Activated CD8-positive, alpha-beta memory T cell treated with anti-CD3 and anti-CD28 coated beads, Interleukin-2, amount 50 U/mL, for 1 hour (primary cell): ENCODE measurements around the gene TRIM44.

Source experiments
- DNase-seq: peaks from one replicate; pipeline ENCODE4 v3.0.0-alpha.2; 2020; ENCODE audit errors: extremely low read depth

Gene TRIM44

GRCh38 chr11:35662649-35663407 is at the start of gene TRIM44:
TSS of gene TRIM44 (plus strand) at chr11:35662775. CDS start at chr11:35663112, 337 bp downstream.
- DNase-seq: peak; percentile 28

- no peak for DNase-seq
These were observed 47.5 kb upstream of the TRIM44 start for GRCh38 chr11:35614939-35615569.

GRCh38 chr11:35615921-35616900 is 46.4 kb upstream of the TRIM44 start:
- peak; percentile 4 for DNase-seq

- no peak for DNase-seq
These were observed 45.3 kb upstream of the TRIM44 start for GRCh38 chr11:35617316-35617686.

GRCh38 chr11:35617687-35618496 is 44.7 kb upstream of the TRIM44 start, which contains the start of gene FJX1:
TSS of gene FJX1 (plus strand) at chr11:35618460. CDS start at chr11:35618637, 177 bp downstream.
- no peak for DNase-seq

- no peak for DNase-seq
These were observed 44.0 kb upstream of the TRIM44 start for GRCh38 chr11:35618497-35619115.

- no peak for DNase-seq
These were observed 43.3 kb upstream of the TRIM44 start for GRCh38 chr11:35619116-35619854.

GRCh38 chr11:35619855-35620640 is 42.5 kb upstream of the TRIM44 start:
- DNase-seq: no peak

- DNase-seq: no peak
These were observed 41.8 kb upstream of the TRIM44 start for GRCh38 chr11:35620795-35621194.

- DNase-seq: no peak
These were observed 41.0 kb upstream of the TRIM44 start for GRCh38 chr11:35621620-35622019.

- no peak for DNase-seq
These were observed 40.5 kb upstream of the TRIM44 start for GRCh38 chr11:35622070-35622469.

- DNase-seq: no peak
These were observed 38.9 kb upstream of the TRIM44 start for GRCh38 chr11:35623621-35624168.

GRCh38 chr11:35624316-35624715 is 38.3 kb upstream of the TRIM44 start:
- DNase-seq: no peak

GRCh38 chr11:35624781-35625180 is 37.8 kb upstream of the TRIM44 start:
- no peak for DNase-seq

- DNase-seq: no peak
These were observed 36.1 kb upstream of the TRIM44 start for GRCh38 chr11:35626501-35626900.

GRCh38 chr11:35629511-35629910 is 33.1 kb upstream of the TRIM44 start:
- DNase-seq: no peak

GRCh38 chr11:35629914-35630313 is 32.7 kb upstream of the TRIM44 start:
- DNase-seq: no peak

- no peak for DNase-seq
These were observed 30.7 kb upstream of the TRIM44 start for GRCh38 chr11:35631891-35632290.

GRCh38 chr11:35632301-35632700 is 30.3 kb upstream of the TRIM44 start:
- no peak for DNase-seq
